Spleen (tissue), 7 donors: Measurements from ENCODE around the gene BHLHE40.

Source experiments
- POLR2AphosphoS5 ChIP-seq, 3 donors: sonication (generic); formaldehyde crosslinking; IDR thresholded peaks; one replicate each; pipeline ENCODE4 v1.5.1; 2017; ENCODE audit warnings: antibody characterized with exemption in 3 of 3
- TF ChIP-seq, protein P1 (sequence below), 11 experiments: fragments of 200-600 bp in 7 of 11; fragments of 450-650 bp in 4 of 11; sonication (generic) in 4 of 11; IDR thresholded peaks in 8 of 11; conservative IDR thresholded peaks in 3 of 11; 1 replicate in 7 of 11; 2 replicates in 4 of 11; pipeline versions ENCODE4 v1.4.0 to v1.8.0; 2016 to 2021; ENCODE audit warnings: antibody characterized with exemption in 11 of 11, inconsistent platforms in 4 of 11, mild to moderate bottlenecking in 1 of 11
- donor health status: DM: no; HTN: no; CAD: no; lungs with moderate emphysema.
- donor health status: DM: no; HTN: no; CAD: no.
- donor health status: DM: no; HTN: no; CAD: no.

- TF ChIP-seq, protein P1, sequence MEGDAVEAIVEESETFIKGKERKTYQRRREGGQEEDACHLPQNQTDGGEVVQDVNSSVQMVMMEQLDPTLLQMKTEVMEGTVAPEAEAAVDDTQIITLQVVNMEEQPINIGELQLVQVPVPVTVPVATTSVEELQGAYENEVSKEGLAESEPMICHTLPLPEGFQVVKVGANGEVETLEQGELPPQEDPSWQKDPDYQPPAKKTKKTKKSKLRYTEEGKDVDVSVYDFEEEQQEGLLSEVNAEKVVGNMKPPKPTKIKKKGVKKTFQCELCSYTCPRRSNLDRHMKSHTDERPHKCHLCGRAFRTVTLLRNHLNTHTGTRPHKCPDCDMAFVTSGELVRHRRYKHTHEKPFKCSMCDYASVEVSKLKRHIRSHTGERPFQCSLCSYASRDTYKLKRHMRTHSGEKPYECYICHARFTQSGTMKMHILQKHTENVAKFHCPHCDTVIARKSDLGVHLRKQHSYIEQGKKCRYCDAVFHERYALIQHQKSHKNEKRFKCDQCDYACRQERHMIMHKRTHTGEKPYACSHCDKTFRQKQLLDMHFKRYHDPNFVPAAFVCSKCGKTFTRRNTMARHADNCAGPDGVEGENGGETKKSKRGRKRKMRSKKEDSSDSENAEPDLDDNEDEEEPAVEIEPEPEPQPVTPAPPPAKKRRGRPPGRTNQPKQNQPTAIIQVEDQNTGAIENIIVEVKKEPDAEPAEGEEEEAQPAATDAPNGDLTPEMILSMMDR (IDR thresholded peaks at IDR 0.05 in 8 of 11, conservative IDR thresholded peaks at IDR 0.05 in 3 of 11): no peak
- peak in 2 of 3 donors; percentile 75 to 78 for TF ChIP-seq POLR2AphosphoS5 (IDR thresholded peaks at IDR 0.05)
Observed at GRCh38 chr3:4983739-4984510, 4.7 kb downstream of the BHLHE40 start.
